Stimulated activated CD4-positive, alpha-beta T cell treated with anti-CD3 and anti-CD28 coated beads, Interleukin-1b, Interleukin-23, amount 100 ng/mL, for 24 hours (primary cell): ENCODE measurements around the gene LPAR1.
"Not testable (repeated sequence)": the region's sequence is repeated elsewhere in the genome, so short reads cannot be mapped to it uniquely, and the experiment has no call there.

Experiments used
- DNase-seq, 4 experiments: peaks; one replicate each; pipeline ENCODE4 v3.0.0-alpha.2; 2020; ENCODE audit warnings: low read depth in 4 of 4, low spot score in 1 of 4

LPAR1 gene

GRCh38 chr9:110880189-110880588 is 158.1 kb downstream of the LPAR1 start:
- DNase-seq: no peak

DNA sequence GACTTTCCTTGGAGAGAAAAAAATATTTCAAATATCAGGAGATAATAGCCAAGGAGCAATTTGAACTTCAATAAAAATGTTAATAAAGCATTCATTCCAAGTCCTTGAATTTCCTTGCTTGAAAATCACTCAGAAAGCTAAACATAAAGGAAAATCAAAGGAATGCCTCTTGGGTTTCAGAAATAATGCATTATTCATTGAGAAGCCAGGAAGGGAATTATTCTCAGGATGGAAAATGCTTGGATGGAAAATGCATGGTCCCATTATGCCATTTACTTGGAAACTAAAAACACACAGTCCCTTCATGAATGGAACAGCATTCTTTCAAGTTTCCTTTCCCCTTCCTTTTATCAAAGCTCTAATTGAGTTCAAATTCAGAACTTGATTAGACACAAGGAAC is 160.9 kb downstream of the LPAR1 start:
- DNase-seq: no peak

DNA sequence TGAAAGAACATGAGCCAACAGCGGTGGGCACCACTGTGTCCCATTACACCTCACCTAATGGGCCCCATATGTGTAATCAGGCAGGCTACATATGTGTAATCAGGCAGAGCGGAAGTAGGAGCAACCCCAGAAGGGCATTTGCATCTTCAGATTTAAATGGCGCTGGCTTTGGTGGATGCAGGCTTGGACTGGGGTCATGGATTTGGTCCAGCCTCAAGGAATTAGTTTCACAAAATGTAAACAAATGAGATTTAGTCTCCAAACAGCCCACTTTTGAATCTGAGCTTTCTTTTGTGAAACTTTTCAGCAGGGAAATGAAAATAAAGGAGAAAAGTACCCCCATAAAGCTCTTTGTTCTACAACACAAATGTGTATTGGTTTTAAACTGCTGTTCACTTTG is 161.3 kb downstream of the LPAR1 start:
- no peak for DNase-seq

GRCh38 chr9:110874963-110875674 is 163.2 kb downstream of the LPAR1 start:
- DNase-seq: no peak

DNA sequence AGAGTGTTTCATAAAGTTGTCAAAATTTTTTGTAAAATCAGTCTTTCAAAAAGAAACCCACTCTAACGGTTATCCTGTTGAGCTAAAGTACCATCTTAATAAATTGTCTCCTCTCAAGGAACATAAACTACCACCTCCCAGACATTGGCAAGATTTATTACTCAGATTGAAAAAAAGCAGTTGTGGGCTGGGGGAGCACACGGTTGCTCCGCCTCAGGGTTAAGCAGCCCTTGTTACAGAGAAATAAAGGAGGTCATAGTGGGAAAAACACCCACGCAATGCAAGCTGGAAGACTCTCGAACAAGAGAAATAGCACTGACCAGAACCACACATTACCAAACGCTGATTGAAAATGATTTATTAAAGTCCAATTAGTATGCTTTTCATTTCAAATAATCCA is 165.3 kb downstream of the LPAR1 start:
- no peak for DNase-seq

GRCh38 chr9:110871736-110872135 is 166.5 kb downstream of the LPAR1 start:
- DNase-seq: no peak

GRCh38 chr9:110869931-110870330 is 168.3 kb downstream of the LPAR1 start:
- DNase-seq: no peak

- no peak for DNase-seq
Measured at GRCh38 chr9:110864011-110864410, 174.3 kb downstream of the LPAR1 start.

- not testable (repeated sequence) for DNase-seq
Measured at GRCh38 chr9:110861370-110862110, 176.7 kb downstream of the LPAR1 start.

- no peak for DNase-seq
Measured at GRCh38 chr9:110856772-110857171, 181.5 kb downstream of the LPAR1 start.

- DNase-seq: no peak
Measured at GRCh38 chr9:110850401-110851135, 187.7 kb downstream of the LPAR1 start.

GRCh38 chr9:110847671-110848070 is 190.6 kb downstream of the LPAR1 start:
- no peak for DNase-seq

DNA sequence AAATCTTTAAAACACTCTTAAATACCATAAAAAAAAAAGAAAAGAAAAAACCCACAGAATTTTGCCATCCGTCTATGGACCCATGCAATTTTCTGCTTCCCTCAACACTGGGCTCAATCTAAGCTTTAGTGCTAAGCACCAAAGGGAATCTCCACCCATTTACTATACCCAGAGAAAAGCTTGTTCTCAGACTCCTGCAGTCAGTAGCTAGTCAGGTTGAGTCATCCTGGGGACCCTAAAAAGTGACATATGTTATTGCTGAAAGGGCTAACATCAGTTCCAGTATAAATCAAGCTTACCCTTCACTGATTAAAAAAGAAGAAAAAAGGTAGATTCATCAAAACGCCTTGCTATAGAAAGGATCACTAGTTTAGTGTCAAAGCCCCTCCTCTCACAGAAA is 192.1 kb downstream of the LPAR1 start:
- DNase-seq: no peak

GRCh38 chr9:110844121-110844520 is 194.1 kb downstream of the LPAR1 start:
- DNase-seq: no peak

GRCh38 chr9:110842986-110843385 is 195.3 kb downstream of the LPAR1 start:
- DNase-seq: no peak

GRCh38 chr9:110842169-110842568 is 196.1 kb downstream of the LPAR1 start:
- DNase-seq: no peak

DNA sequence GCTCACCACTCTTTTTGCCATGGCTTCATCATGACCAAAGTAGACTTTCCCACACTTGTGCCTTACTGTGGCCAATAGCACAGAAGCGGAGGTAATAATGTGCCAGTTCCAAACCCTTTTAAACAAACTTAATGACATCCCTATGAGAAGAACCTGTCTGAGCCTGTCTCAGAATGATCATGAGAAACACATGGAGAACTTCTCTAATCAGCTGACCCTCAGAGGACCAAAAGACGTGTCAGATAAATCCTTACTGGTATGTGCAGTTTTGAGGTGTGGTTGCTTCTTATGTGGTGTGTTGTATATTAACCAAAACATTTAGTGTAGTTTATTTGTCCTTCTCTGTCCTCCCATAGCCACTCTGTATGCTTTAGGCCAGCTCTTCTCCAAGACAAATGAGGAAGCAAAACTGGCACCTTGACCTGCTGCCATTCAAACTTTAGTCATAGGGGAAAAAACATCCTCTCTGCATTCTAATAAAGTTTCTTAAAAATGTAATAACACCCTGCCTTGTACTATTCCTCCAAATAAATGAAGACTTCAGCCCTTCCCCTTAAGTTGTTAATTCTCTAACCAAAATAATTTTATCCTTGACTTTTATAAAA is 200.8 kb downstream of the LPAR1 start:
- DNase-seq: no peak

- no peak for DNase-seq
Measured at GRCh38 chr9:110835859-110836271, 202.4 kb downstream of the LPAR1 start.

- DNase-seq: no peak
Measured at GRCh38 chr9:110835404-110835803, 202.9 kb downstream of the LPAR1 start.

DNA sequence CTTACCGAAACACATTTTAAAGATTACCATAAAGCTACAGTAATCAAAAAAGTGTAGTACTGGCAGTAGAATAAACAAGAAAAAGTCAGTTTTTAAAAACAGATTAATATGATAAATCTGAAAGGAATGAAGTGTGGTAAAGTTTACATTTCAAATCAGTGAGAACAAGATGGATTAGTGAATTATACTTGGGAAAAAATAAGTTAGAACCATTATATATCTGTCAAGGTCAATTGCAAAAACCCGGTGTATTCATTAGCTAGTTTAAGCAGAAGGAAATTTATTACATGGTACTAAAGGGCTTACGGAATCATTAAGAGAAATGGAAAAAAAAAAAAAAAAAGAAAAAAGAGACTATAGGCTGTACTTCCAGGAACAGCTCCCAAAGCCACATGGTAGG is 205.3 kb downstream of the LPAR1 start:
- DNase-seq: no peak

GRCh38 chr9:110830495-110830894 is 207.8 kb downstream of the LPAR1 start:
- no peak for DNase-seq

DNA sequence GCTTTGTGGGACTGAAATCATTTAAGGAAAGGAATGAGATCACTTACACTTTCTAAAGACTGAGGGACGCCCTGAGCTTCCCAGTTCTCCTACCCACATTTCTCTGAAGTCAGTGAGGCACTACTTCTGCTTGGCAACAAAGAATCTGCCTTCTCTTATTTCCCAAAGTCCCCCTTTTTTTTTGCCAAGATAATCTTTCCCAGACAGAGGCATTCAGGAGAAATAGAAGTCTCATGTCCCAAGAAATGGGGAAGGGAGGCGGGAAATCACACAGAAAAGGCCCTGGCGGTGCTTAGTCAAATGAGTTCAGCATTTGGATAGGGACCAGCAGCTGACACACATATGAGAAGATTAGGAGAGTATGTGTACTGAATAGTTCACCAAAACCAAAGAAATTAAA is 210.0 kb downstream of the LPAR1 start:
- DNase-seq: no peak
